B cell (primary cell): Measurements from ENCODE around the gene THRA. TPM values are rescaled to one million over a fixed set of nuclear protein-coding genes. Genes with fewer than 3 reads are reported as not detected.

Source experiments
- ATAC-seq: fragments of 200-7000 bp; cut with Tn5 transposase; one replicate; pipeline ENCODE4 v1.10.0; 2021; ENCODE audit warnings: low read depth, mild to moderate bottlenecking, moderate number of reproducible peaks, moderate library complexity
- CTCF ChIA-PET: fragments of 350-600 bp; sonication (Branson Sonifier 250); formaldehyde crosslinking; loops from one replicate; lab custom pipeline; 2021; ENCODE audit warnings: antibody characterized with exemption, inconsistent platforms; lab: Charles Lee
- POLR2A ChIA-PET: fragments of 350-600 bp; sonication (Branson Sonifier 250); formaldehyde crosslinking; loops from one replicate; lab custom pipeline; 2021; ENCODE audit warnings: antibody characterized with exemption; lab: Charles Lee
- DNase-seq: peaks from one replicate; pipeline ENCODE4 v3.0.0; 2013
- H2AFZ ChIP-seq: 2 replicates; pipeline ENCODE4 v1.6.1; 2012; ENCODE audit warnings: mild to moderate bottlenecking, low read depth, low read length; ENCODE audit not compliant: insufficient read depth, poor library complexity, severe bottlenecking
- H3K27ac ChIP-seq, 2 donors: 1 replicate in 1 of 2; 2 replicates in 1 of 2; pipeline ENCODE4 v1.5.1; 2012 to 2013; ENCODE audit warnings: low read length in 2 of 2, mild to moderate bottlenecking in 2 of 2, moderate library complexity in 1 of 2
- H3K27me3 ChIP-seq, 4 experiments: fragments of 200-600 bp in 1 of 4; sonication (generic) in 1 of 4; replicated peaks in 1 of 4; 1 replicate in 2 of 4; 2 replicates in 2 of 4; pipeline versions ENCODE4 v1.6.1 to v1.7.0; 2013 to 2016; ENCODE audit warnings: low read length in 3 of 4, mild to moderate bottlenecking in 2 of 4, mixed read lengths in 1 of 4, moderate library complexity in 1 of 4; ENCODE audit not compliant: insufficient read depth in 4 of 4, control insufficient read depth in 3 of 4; ENCODE audit errors: control extremely low read depth in 1 of 4
- H3K36me3 ChIP-seq, 2 experiments: replicated peaks in 1 of 2; 1 replicate in 1 of 2; 2 replicates in 1 of 2; pipeline versions ENCODE4 v1.6.1 to v1.7.1; 2013; ENCODE audit warnings: low read length in 1 of 2; ENCODE audit not compliant: insufficient read depth in 2 of 2, control insufficient read depth in 1 of 2; ENCODE audit errors: control extremely low read depth in 1 of 2, extremely low read depth in 1 of 2
- H3K4me1 ChIP-seq, 2 donors: fragments of 200-600 bp in 1 of 2; sonication (generic) in 1 of 2; 1 replicate in 1 of 2; 2 replicates in 1 of 2; pipeline versions ENCODE4 v1.5.1 to v1.6.1; 2013 to 2017; ENCODE audit warnings: low read length in 2 of 2; ENCODE audit not compliant: control insufficient read depth in 2 of 2, insufficient read depth in 2 of 2
- H3K4me2 ChIP-seq: replicated peaks from 2 replicates; pipeline ENCODE3; 2012; ENCODE audit warnings: mild to moderate bottlenecking, low read depth, low read length; ENCODE audit not compliant: poor library complexity, severe bottlenecking
- H3K4me3 ChIP-seq, 5 experiments: fragments of 200-600 bp in 1 of 5; sonication (generic) in 1 of 5; 1 replicate in 3 of 5; 2 replicates in 2 of 5; pipeline versions ENCODE4 v1.5.1 to v1.7.0; 2011 to 2016; ENCODE audit warnings: low read length in 4 of 5, mild to moderate bottlenecking in 4 of 5, low read depth in 2 of 5, control low read depth in 1 of 5, moderate library complexity in 1 of 5; ENCODE audit not compliant: insufficient read depth in 1 of 5; ENCODE audit errors: control extremely low read depth in 1 of 5, extremely low read depth in 1 of 5
- H3K79me2 ChIP-seq: fragments of 200-600 bp; sonication (generic); one replicate; pipeline ENCODE4 v1.6.0; 2016; ENCODE audit warnings: low read length; ENCODE audit not compliant: control insufficient read depth, insufficient read depth
- H3K9ac ChIP-seq: fragments of 200-600 bp; sonication (generic); 2 replicates; pipeline ENCODE4 v1.6.1; 2017; ENCODE audit warnings: mild to moderate bottlenecking, low read length, moderate library complexity
- H3K9me3 ChIP-seq, 3 donors: one replicate each; pipeline versions ENCODE4 v1.6.1 to v1.7.1; 2013; ENCODE audit warnings: low read length in 2 of 3; ENCODE audit not compliant: control insufficient read depth in 2 of 3, insufficient read depth in 1 of 3; ENCODE audit errors: control extremely low read depth in 1 of 3
- H4K20me1 ChIP-seq: 2 replicates; pipeline ENCODE4 v1.6.0; 2012; ENCODE audit warnings: mild to moderate bottlenecking, low read length; ENCODE audit not compliant: insufficient read depth, control insufficient read depth, poor library complexity, severe bottlenecking
- H3K27ac Mint-ChIP-seq: one replicate; pipeline ENCODE4 v1.8.0; 2021; ENCODE audit warnings: mixed read lengths
- H3K27me3 Mint-ChIP-seq: one replicate; pipeline ENCODE4 v1.8.0; 2021; ENCODE audit warnings: mixed read lengths
- H3K4me1 Mint-ChIP-seq: one replicate; pipeline ENCODE4 v1.8.0; 2021; ENCODE audit warnings: mixed read lengths
- H3K4me3 Mint-ChIP-seq: one replicate; pipeline ENCODE4 v1.8.0; 2021; ENCODE audit warnings: mixed read lengths
- H3K9me3 Mint-ChIP-seq: one replicate; pipeline ENCODE4 v1.8.0; 2022; ENCODE audit warnings: mixed read lengths; ENCODE audit not compliant: insufficient read depth
- CTCF ChIP-seq: fragments of 200-600 bp; IDR thresholded peaks from one replicate; pipeline ENCODE4 v1.8.0; 2022; ENCODE audit warnings: antibody characterized with exemption, mild to moderate bottlenecking
- EZH2 ChIP-seq: IDR thresholded peaks from 2 replicates; pipeline ENCODE4 v1.6.1; 2012; ENCODE audit warnings: borderline replicate concordance, low read depth, mild to moderate bottlenecking, moderate library complexity, low read length; ENCODE audit not compliant: insufficient read depth, poor library complexity, severe bottlenecking
- WGBS: methylation state at CpG from one replicate; pipeline ENCODE4 v1.1.5; 2013; ENCODE audit warnings: missing lambda C conversion rate; ENCODE audit not compliant: insufficient coverage; 5-methylcytosine and 5-hydroxymethylcytosine counted together
- intact Hi-C: fragments of 100-400 bp; cut with micrococcal nuclease; formaldehyde crosslinking; loops from one replicate; pipeline ENCODE4 v1.10.0; 2022
- polyA plus RNA-seq: library from polyadenylated mRNA; depleted of rRNA; stranded (reverse); fragments of >200 nt; gene quantifications from 2 replicates; pipeline ENCODE4 v1.2.3, GENCODE V29; 2012
- total RNA-seq, 2 donors: library from RNA; stranded (reverse); fragments of 120-200 nt in 1 of 2; gene quantifications; 1 replicate in 1 of 2; 2 replicates in 1 of 2; pipeline versions ENCODE4 v1.2.3 to v1.2.4, GENCODE V29; 2013 to 2022

Gene THRA
- total and polyA plus RNA-seq, 2 donors (not counting 1 experiment from before 2014, with no cell fraction given) = 8.0 to 17.1 TPM

- Histone ChIP-seq H4K20me1 (peaks cover 31% of the 10 kb centered on the region), H3K9ac (no peak overlapping the region), H3K36me3 (no peaks in the 10 kb centered on the region), H3K4me3 (no peak overlapping the region), H3K27ac (no peak overlapping the region), H2AFZ (no peak overlapping the region), H3K9me3 (no peaks in the 10 kb centered on the region), H3K4me1 (peaks cover 50 to 56% of the 10 kb centered on the region in 2 donors), H3K27me3 (peaks cover 0 to 3% (median 0%) of the 10 kb centered on the region in 4 experiments), H3K79me2 (peaks cover 73% of the 10 kb centered on the region), H3K4me2 (no peak overlapping the region)
- ChIA-PET CTCF (interaction anchor here (0.8 to 11.1 kb wide), 12 partner anchors 9 to 103 kb away, joined by 3 to 119 read pairs (median 4); partner anchors contain the start of gene MED24), POLR2A (interaction anchor here (0.9 to 1.1 kb wide), 2 partner anchors 35 to 45 kb away, joined by 3 to 5 read pairs; partner anchors contain the start of gene NR1D1)
- Mint-ChIP-seq H3K4me3 (no peak overlapping the region), H3K27ac (peak overlapping the region; percentile 41), H3K27me3 (peaks cover 4% of the 10 kb centered on the region), H3K9me3 (no peaks in the 10 kb centered on the region), H3K4me1 (peaks cover 72% of the 10 kb centered on the region)
- TF ChIP-seq EZH2 (no peak), CTCF (no peak)
- DNase-seq (no peak), ATAC-seq (no peak)
- WGBS = 98% methylated on average over 10 of the region's 11 CpGs
- intact Hi-C loops = no loop called here
These were observed 3.2 kb downstream of the THRA start for GRCh38 chr17:40065769-40066510.

- H3K27me3 ChIP-seq = no peaks in the 10 kb centered on the region
- H3K4me2 ChIP-seq = peak overlapping the region; percentile 86
- H3K4me3 ChIP-seq = no peak overlapping the region
- H4K20me1 ChIP-seq = peaks cover 40% of the 10 kb centered on the region
- no peak overlapping the region for H2AFZ ChIP-seq
- intact Hi-C loops = no loop called here
- peaks cover 62% of the 10 kb centered on the region for H3K79me2 ChIP-seq
- no peaks in the 10 kb centered on the region for H3K9me3 ChIP-seq
- peak overlapping the region in 1 of 2 donors; percentile 25 for H3K27ac ChIP-seq
- no peak overlapping the region for H3K9ac ChIP-seq
- POLR2A ChIA-PET = no interaction called here
- TF ChIP-seq CTCF = no peak
- no peak for TF ChIP-seq EZH2
- CTCF ChIA-PET = interaction anchor here (1.4 to 11.1 kb wide), 4 partner anchors 15 to 151 kb away, joined by 3 to 119 read pairs (median 37); no protein-coding TSS in a partner anchor
- H3K27ac Mint-ChIP-seq = peak overlapping the region; percentile 65
- H3K4me1 Mint-ChIP-seq = peaks cover 73% of the 10 kb centered on the region
- H3K9me3 Mint-ChIP-seq = no peaks in the 10 kb centered on the region
- H3K27me3 Mint-ChIP-seq = no peaks in the 10 kb centered on the region
- WGBS = 98% methylated on average over 6 of the region's 7 CpGs
- no peak for ATAC-seq
- H3K4me3 Mint-ChIP-seq = peak overlapping the region; percentile 59
- peaks cover 55 to 61% of the 10 kb centered on the region in 2 donors for H3K4me1 ChIP-seq
- no peaks in the 10 kb centered on the region for H3K36me3 ChIP-seq
- peak; percentile 4 for DNase-seq
These were observed 4.9 kb downstream of the THRA start for GRCh38 chr17:40067710-40068109.
